SK-N-SH treated with all-trans-retinoic acid at 6 μM for 48 hours (cell line): Measurements from ENCODE around the gene SCAPER.

Source experiments
- ATAC-seq: fragments of 200-7000 bp; cut with Tn5 transposase; 3 replicates; pipeline ENCODE4 v1.9.1; 2020; ENCODE audit warnings: mild to moderate bottlenecking, moderate library complexity
- ARNTL ChIP-seq: fragments of 450-650 bp; formaldehyde crosslinking; IDR thresholded peaks from 2 replicates; pipeline ENCODE4 v1.5.0; 2020; ENCODE audit warnings: low read depth, mild to moderate bottlenecking, moderate library complexity, borderline replicate concordance
- BACH2 ChIP-seq: fragments of 250-450 bp; sonication (Bioruptor Pico); IDR thresholded peaks from 2 replicates; pipeline ENCODE4 v1.9.0; 2021; ENCODE audit warnings: mild to moderate bottlenecking, borderline replicate concordance
- CSDC2 ChIP-seq: fragments of 250-450 bp; sonication (Bioruptor Pico); IDR thresholded peaks from 2 replicates; pipeline ENCODE4 v1.5.0; 2020; ENCODE audit warnings: mild to moderate bottlenecking, moderate library complexity
- GLIS3 ChIP-seq: fragments of 250-450 bp; sonication (Bioruptor Pico); IDR thresholded peaks from 2 replicates; pipeline ENCODE4 v1.5.0; 2020; ENCODE audit warnings: mild to moderate bottlenecking, moderate library complexity
- ISL1 ChIP-seq: fragments of 250-450 bp; sonication (Bioruptor Pico); IDR thresholded peaks from 2 replicates; pipeline ENCODE4 v2.1.2; 2022; ENCODE audit warnings: mild to moderate bottlenecking, moderate library complexity
- OSR1 ChIP-seq: fragments of 250-450 bp; sonication (Bioruptor Pico); IDR thresholded peaks from 2 replicates; pipeline ENCODE4 v1.8.0; 2022; ENCODE audit warnings: moderate library complexity, mild to moderate bottlenecking, inconsistent platforms
- RARB ChIP-seq: fragments of 250-450 bp; sonication (Bioruptor Pico); IDR thresholded peaks from 2 replicates; pipeline ENCODE4 v1.8.0; 2021; ENCODE audit warnings: mild to moderate bottlenecking, moderate library complexity
- SNAI2 ChIP-seq: fragments of 250-450 bp; sonication (Bioruptor Pico); IDR thresholded peaks from 2 replicates; pipeline ENCODE4 v1.5.0; 2020; ENCODE audit warnings: mild to moderate bottlenecking, moderate library complexity
- TCF4 ChIP-seq: fragments of 250-450 bp; sonication (Bioruptor Pico); IDR thresholded peaks from 2 replicates; pipeline ENCODE4 v1.8.0; 2021; ENCODE audit warnings: mild to moderate bottlenecking, moderate library complexity, borderline replicate concordance
- TOX ChIP-seq: fragments of 250-450 bp; sonication (Bioruptor Pico); IDR thresholded peaks from 2 replicates; pipeline ENCODE4 v1.8.0; 2021; ENCODE audit warnings: mild to moderate bottlenecking, moderate library complexity, borderline replicate concordance
- ZC3H10 ChIP-seq: fragments of 250-450 bp; sonication (Bioruptor Pico); IDR thresholded peaks from 2 replicates; pipeline ENCODE4 v1.5.1; 2021; ENCODE audit warnings: mild to moderate bottlenecking, moderate library complexity
- ZFP3 ChIP-seq: fragments of 250-450 bp; sonication (Bioruptor Pico); IDR thresholded peaks from 2 replicates; pipeline ENCODE4 v1.5.0; 2020; ENCODE audit warnings: mild to moderate bottlenecking, moderate library complexity
- ZFP30 ChIP-seq: fragments of 450-650 bp; formaldehyde crosslinking; IDR thresholded peaks from 2 replicates; pipeline ENCODE4 v1.5.0; 2022; ENCODE audit warnings: mild to moderate bottlenecking, moderate library complexity
- ZNF565 ChIP-seq: fragments of 450-650 bp; formaldehyde crosslinking; conservative IDR thresholded peaks from 2 replicates; pipeline ENCODE4 v1.5.0; 2020; ENCODE audit warnings: low read depth, mild to moderate bottlenecking, moderate library complexity
- ZNF70 ChIP-seq: fragments of 450-650 bp; formaldehyde crosslinking; IDR thresholded peaks from 2 replicates; pipeline ENCODE4 v1.5.0; 2020; ENCODE audit warnings: mild to moderate bottlenecking, moderate library complexity
- ZNF8 ChIP-seq: fragments of 450-650 bp; formaldehyde crosslinking; IDR thresholded peaks from 2 replicates; pipeline ENCODE4 v1.5.0; 2020; ENCODE audit warnings: mild to moderate bottlenecking, moderate library complexity
- TF ChIP-seq, protein P1 (sequence below): fragments of 250-450 bp; sonication (Bioruptor Pico); IDR thresholded peaks from 2 replicates; pipeline ENCODE4 v1.5.0; 2020; ENCODE audit warnings: mild to moderate bottlenecking, moderate library complexity
- TF ChIP-seq, protein P2 (sequence below): fragments of 250-450 bp; sonication (Bioruptor Pico); IDR thresholded peaks from 2 replicates; pipeline ENCODE4 v1.5.1; 2021; ENCODE audit warnings: mild to moderate bottlenecking, moderate library complexity
- TF ChIP-seq, protein P3 (sequence below): fragments of 250-450 bp; sonication (Bioruptor Pico); IDR thresholded peaks from 2 replicates; pipeline ENCODE4 v1.8.0; 2020; ENCODE audit warnings: mild to moderate bottlenecking, moderate library complexity, borderline replicate concordance
- TF ChIP-seq, protein P4 (sequence below): fragments of 250-450 bp; sonication (Bioruptor Pico); IDR thresholded peaks from 2 replicates; pipeline ENCODE4 v1.5.1; 2020; ENCODE audit warnings: low read depth, mild to moderate bottlenecking, moderate library complexity

Gene SCAPER

DNA sequence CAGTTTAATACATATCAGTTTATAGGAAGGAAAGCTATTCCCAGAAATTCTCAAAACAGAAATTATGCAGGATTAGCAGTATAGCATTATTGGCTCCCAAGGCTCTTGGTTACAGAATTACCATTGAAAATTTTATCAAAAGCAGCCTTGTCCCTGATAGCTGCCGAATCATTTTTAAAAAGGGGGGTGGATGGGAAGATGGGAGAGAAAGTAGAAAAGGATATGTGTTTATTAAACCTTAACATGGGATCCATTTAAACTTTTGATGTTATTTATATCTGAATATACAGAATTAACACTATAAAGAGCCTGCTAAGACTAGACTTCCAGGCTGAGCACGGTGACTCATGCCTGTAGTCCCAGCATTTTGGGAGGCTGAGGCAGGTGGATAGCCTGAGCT lies 37.2 kb upstream of the SCAPER start (continued):
- TF ChIP-seq, protein P1, sequence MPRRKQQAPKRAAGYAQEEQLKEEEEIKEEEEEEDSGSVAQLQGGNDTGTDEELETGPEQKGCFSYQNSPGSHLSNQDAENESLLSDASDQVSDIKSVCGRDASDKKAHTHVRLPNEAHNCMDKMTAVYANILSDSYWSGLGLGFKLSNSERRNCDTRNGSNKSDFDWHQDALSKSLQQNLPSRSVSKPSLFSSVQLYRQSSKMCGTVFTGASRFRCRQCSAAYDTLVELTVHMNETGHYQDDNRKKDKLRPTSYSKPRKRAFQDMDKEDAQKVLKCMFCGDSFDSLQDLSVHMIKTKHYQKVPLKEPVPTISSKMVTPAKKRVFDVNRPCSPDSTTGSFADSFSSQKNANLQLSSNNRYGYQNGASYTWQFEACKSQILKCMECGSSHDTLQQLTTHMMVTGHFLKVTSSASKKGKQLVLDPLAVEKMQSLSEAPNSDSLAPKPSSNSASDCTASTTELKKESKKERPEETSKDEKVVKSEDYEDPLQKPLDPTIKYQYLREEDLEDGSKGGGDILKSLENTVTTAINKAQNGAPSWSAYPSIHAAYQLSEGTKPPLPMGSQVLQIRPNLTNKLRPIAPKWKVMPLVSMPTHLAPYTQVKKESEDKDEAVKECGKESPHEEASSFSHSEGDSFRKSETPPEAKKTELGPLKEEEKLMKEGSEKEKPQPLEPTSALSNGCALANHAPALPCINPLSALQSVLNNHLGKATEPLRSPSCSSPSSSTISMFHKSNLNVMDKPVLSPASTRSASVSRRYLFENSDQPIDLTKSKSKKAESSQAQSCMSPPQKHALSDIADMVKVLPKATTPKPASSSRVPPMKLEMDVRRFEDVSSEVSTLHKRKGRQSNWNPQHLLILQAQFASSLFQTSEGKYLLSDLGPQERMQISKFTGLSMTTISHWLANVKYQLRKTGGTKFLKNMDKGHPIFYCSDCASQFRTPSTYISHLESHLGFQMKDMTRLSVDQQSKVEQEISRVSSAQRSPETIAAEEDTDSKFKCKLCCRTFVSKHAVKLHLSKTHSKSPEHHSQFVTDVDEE (CRISPR knock-in tag): no peak
- no peak for TF ChIP-seq ZC3H10 (CRISPR knock-in tag)
- TF ChIP-seq, protein P2, sequence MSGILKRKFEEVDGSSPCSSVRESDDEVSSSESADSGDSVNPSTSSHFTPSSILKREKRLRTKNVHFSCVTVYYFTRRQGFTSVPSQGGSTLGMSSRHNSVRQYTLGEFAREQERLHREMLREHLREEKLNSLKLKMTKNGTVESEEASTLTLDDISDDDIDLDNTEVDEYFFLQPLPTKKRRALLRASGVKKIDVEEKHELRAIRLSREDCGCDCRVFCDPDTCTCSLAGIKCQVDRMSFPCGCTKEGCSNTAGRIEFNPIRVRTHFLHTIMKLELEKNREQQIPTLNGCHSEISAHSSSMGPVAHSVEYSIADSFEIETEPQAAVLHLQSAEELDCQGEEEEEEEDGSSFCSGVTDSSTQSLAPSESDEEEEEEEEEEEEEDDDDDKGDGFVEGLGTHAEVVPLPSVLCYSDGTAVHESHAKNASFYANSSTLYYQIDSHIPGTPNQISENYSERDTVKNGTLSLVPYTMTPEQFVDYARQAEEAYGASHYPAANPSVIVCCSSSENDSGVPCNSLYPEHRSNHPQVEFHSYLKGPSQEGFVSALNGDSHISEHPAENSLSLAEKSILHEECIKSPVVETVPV (CRISPR knock-in tag): no peak

DNA sequence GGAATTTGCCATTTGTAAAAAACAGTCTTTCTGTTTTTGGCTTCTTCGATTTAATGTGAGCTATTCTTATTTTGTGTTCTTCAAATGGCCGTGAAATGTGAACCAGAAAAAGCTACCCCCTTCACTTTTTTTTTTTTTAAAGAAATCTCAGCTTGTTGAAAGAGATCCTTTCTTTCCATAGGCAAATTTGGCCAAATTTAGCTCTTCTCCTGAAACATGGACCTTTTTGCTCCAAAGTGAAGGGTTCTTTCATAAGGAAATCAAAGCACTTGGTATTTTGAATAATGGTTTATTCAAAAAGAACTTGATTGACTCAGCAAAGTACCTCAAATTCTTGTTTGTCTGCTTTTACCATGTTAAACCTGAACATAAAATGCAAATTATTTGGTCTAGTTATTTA lies 36.5 kb upstream of the SCAPER start:
- ATAC-seq: no peak
- no peak for TF ChIP-seq TOX (CRISPR knock-in tag)
- TF ChIP-seq, all 23 proteins: peak for 0

DNA sequence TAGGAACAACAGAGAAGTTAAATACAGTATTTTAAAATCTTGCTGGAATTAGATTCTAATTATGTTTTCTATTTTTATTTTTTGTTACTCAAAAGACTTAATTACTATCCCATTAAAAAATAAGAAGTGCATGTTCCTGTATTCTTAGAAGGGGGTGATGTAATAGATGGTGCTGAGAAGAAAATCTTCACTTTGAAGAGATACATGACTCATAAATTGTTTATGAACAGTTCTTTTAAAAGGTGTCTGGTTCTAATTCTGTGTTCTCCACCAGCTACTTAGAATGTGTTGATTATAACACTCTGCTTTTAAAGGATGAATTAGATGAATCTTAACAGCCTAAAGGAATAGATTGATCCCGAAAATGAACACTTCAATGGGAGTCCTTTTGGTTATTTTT lies 34.6 kb upstream of the SCAPER start:
- no peak for ATAC-seq
- TF ChIP-seq ISL1 (CRISPR knock-in tag): no peak
- no peak for TF ChIP-seq ZNF8 (CRISPR knock-in tag)
- no peak for TF ChIP-seq ZC3H10 (CRISPR knock-in tag)
- TF ChIP-seq, protein P3, sequence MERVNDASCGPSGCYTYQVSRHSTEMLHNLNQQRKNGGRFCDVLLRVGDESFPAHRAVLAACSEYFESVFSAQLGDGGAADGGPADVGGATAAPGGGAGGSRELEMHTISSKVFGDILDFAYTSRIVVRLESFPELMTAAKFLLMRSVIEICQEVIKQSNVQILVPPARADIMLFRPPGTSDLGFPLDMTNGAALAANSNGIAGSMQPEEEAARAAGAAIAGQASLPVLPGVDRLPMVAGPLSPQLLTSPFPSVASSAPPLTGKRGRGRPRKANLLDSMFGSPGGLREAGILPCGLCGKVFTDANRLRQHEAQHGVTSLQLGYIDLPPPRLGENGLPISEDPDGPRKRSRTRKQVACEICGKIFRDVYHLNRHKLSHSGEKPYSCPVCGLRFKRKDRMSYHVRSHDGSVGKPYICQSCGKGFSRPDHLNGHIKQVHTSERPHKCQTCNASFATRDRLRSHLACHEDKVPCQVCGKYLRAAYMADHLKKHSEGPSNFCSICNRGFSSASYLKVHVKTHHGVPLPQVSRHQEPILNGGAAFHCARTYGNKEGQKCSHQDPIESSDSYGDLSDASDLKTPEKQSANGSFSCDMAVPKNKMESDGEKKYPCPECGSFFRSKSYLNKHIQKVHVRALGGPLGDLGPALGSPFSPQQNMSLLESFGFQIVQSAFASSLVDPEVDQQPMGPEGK (CRISPR knock-in tag): no peak
- TF ChIP-seq ZNF70 (CRISPR knock-in tag): no peak
- no peak for TF ChIP-seq GLIS3
- TF ChIP-seq TOX (CRISPR knock-in tag): no peak
- no peak for TF ChIP-seq ARNTL (CRISPR knock-in tag)

DNA sequence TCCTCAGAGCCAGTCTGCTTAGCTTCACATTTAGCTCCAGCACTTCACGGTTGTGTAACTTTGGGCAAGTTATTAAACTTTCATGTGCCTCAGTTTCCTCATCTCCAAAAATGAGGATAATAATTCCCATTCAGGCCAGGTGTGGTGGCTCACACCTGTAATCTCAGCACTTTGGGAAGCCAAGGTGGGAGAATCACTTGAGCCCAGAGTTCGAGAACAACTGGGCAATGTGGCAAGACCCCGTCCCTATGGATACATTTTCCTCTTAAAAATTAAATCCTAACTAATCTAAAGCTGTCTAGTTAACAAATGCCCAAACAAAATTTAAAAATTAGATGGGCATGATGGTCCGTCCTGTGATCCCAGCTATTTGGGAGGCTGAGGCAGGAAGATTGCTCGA lies 33.6 kb upstream of the SCAPER start:
- no peak for ATAC-seq
- TF ChIP-seq, protein P3 (CRISPR knock-in tag): no peak
- TF ChIP-seq TOX (CRISPR knock-in tag) (no peak), GLIS3 (no peak), ZFP3 (CRISPR knock-in tag) (no peak), ZNF565 (CRISPR knock-in tag) (no peak), TCF4 (CRISPR knock-in tag) (no peak), SNAI2 (CRISPR knock-in tag) (no peak), ARNTL (CRISPR knock-in tag) (no peak), RARB (CRISPR knock-in tag) (no peak), ISL1 (CRISPR knock-in tag) (no peak), CSDC2 (CRISPR knock-in tag) (no peak), OSR1 (CRISPR knock-in tag) (no peak), BACH2 (CRISPR knock-in tag) (no peak), ZFP30 (CRISPR knock-in tag) (no peak)
- TF ChIP-seq, protein P1 (CRISPR knock-in tag): no peak
- TF ChIP-seq, protein P4, sequence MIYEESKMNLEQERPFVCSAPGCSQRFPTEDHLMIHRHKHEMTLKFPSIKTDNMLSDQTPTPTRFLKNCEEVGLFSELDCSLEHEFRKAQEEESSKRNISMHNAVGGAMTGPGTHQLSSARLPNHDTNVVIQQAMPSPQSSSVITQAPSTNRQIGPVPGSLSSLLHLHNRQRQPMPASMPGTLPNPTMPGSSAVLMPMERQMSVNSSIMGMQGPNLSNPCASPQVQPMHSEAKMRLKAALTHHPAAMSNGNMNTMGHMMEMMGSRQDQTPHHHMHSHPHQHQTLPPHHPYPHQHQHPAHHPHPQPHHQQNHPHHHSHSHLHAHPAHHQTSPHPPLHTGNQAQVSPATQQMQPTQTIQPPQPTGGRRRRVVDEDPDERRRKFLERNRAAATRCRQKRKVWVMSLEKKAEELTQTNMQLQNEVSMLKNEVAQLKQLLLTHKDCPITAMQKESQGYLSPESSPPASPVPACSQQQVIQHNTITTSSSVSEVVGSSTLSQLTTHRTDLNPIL (CRISPR knock-in tag): no peak
